GM18511 (cell line): ENCODE measurements around the gene P2RX4.

Experiments used
- ATAC-seq: cut with Tn5 transposase; IDR thresholded peaks from one replicate; pipeline ENCODE4 v1.9.1; 2021; ENCODE audit warnings: mild to moderate bottlenecking, moderate library complexity; ENCODE audit not compliant: unreplicated experiment

P2RX4 gene

DNA sequence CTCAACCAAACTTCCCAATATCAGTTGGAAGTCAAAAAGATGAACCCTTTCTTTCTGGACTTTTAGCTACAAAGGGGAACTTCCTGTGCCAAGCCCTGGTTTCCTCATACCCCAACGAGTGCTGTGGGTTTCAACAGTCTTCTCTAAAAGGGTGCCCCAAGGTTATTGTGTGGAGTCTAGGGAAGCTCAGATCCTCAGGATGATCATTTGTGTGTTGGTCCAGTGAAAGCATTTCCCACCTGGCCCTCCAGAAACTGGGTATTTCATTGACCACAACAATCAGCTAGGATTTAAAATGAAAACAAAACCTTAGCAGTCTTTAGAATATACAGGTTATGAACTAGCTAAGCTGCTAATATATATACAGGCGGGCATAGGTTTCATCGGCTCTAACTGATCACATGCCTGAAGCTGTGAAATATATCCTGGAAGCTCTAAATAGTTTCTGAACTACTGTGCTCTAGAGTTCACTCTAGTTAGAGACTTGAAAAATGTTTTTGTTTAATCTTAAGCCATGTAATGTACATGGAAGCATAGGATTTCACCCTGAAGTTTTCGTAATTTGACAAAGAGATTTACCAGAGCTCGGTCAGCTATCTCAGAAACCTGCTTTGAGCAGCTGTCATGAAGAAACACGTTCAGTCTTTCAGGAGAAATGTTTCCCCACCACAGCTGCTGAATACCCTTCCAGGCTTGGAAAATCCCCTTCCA lies 29.6 kb downstream of the P2RX4 start:
- no peak for ATAC-seq

DNA sequence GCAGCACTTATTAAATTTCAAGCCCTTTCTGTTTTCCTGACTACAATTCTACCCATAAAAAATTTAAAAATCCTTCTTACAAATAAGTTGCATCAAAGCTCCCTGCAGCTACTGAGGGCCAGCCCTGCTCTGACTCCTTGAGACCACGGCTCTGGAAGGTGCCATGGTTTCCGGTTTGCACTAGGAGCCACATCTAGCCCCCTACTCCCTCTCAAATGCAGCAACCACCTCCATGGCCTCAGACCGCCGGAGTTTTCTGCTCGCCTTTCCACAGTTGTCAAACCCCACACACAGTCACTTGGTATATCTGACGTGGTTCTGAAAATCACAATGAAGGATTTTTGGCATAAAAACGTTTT lies 30.1 kb downstream of the P2RX4 start:
- ATAC-seq = no peak

DNA sequence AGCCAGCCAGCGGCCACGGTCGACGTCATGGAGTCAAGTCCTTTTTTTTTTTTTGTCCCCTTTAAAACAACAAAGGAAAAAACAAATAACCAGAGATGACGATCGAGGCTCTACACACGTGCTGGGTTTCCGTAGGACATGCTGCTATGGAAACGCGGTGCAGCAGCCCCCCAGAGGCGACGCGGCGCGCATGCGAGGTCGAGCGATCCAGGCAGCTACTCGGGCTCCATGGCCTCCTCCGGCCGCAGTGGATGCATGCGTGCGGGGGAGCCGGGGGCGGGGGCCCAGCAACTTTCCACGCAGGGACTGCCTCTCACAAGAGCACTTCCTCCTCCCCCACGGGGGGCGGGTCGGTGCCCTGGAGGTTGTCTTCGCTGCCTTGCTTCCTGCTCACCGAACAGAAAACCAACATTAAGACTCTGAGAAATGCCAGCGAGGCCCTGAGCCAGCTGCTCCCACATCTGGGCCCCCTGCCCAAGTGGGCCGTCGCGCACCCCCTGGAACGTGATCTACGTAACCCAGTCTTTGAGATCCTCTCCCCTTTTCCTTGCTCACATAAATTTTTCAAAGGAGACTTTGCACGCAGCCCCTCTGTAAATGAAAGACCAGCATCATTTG lies 30.7 kb downstream of the P2RX4 start:
- ATAC-seq = no peak

DNA sequence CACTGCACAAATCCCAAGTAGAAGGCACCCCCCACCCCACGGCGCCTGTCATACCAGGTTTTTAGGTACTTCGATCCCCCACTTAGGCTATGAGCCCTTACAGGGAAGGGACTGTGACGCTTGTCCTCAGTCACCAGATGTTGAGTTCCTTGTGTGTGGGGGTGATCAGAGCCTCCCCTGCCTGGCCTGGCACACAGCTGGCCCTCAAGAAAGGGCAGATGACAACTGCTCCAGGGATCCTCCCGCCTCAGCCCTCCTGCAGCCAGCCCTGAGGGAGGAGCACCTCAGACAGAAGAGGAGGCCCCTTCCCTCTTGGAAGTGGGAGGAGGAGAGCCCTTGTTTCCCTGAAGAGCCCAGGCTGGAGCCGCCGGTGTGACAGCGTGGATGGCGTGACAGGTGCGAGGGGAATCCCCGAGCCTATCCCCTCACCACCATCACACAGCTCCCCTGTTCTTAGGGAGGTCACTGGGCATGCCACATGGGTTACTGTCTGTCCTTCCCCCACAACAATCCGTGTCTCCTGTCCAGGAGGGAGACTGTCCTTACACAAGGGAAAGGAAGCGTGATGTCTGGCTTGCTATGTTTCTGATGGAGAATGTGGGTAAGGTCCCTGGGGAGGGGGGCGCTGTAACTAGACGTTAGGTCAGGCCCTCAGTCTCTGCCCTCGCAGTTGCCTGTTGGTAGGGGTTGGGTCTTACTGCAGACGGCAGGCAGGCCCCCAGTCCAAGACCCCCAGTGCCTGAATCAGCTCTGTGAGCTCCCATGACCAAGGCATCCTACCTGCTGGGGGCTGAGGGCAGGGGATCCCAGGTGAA lies 31.4 kb downstream of the P2RX4 start:
- ATAC-seq = no peak

DNA sequence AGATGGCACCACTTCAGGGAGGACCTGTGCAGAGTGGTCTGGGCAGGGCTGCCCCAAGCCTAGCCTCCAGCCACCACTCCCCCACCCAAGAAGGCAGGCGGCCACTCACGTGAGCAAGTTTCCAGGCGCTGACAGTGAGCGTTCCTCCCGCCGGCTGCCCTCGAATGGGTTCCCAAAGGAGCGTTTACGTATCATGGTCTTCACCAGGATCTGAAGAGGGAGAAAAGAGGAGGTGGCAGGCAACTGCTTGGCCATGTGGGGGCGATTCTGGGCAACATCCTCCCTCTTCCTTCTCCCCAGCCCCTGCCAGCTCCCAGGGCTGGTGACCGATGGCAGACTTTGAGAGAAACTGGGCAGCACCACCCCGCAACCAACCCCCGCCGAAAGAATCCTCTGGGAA lies 35.1 kb downstream of the P2RX4 start:
- no peak for ATAC-seq

DNA sequence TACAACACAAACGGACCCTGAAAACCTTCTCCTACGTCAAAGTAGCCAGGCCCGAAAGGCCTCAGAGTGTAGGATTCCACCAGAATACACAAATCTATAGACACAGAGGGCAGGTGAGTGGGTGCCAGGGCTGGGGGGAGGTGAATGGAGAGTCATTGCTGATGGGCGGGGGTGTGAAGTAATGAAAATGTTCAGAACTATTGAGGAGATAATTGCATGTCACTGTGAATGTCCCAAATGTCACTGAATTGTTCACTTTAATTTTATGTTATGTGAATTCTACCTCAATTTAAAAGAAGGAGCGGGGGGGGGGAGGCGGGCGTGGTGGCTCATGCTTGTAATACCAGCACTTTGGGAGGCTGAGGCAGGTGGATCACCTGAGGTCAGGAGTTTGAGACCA lies 36.0 kb downstream of the P2RX4 start:
- ATAC-seq = no peak

DNA sequence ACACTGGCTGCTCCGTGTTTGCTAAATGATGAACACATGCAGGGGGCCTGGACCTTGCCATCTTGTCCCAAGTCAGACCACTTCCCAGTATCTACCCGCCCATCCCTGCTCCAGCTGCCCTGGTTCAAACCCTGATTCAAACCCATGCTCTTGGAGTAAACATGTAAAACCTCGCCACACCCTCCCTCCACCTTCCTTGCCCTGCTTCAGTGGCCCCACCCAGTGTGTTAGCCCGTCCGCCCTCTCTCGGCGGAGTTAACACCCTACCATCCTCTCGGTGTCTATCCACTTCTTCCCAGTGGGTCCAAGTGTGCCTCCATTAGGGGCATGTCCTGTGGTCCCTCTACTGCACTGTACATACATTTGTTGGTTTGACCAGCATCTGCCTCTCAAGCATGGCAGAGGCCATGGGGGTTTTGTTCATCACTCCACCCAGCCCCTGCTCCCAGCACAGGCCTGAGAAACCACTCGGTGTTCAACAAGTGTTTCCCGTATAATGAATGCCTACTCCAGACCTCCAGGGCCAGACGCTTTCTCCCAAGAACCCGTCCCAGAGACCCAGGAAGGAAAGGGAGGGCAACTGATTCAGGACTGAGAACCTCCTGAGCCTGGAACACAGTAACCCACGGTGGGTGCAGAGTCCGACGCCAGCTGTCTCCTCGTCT lies 37.1 kb downstream of the P2RX4 start:
- ATAC-seq = no peak

DNA sequence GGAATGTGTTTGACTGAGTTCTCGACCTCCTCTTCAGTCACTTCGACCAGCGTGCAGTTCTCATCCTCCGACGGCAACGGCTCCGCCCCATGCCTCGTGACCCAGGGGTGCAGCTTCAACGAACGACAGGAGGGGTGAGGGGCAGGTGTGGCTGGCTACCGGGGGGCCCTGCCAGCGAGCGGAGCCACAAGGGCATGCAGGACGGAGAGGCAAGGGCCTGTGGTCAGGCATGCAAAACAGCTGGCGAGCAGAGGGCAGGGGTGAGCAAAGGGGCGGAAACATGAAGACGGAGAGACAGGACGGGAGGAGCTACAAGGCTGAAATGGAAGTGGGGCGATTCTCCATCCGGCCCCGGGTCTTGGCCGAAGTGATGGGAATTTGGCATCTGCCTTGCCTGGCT lies 38.7 kb downstream of the P2RX4 start:
- ATAC-seq = peak; percentile 93

DNA sequence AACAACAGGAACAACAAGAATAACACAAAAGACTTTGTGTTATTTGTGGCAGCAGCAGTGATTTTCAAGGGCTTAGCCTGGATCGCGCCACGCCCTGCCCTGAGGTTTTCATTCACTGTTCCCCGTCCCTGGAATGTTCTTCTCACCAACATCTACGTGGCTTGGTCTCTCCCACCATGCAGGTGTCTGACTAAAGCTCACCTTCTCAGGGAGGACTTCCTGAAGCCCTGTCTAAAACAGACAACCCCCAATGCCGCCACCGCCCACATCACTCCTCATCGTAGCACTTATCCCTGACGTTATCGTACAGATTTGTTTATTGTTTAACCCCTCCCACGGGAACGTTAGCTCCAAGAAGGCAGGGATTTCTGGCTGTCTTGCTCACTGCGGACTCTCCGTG lies 40.4 kb downstream of the P2RX4 start:
- no peak for ATAC-seq

DNA sequence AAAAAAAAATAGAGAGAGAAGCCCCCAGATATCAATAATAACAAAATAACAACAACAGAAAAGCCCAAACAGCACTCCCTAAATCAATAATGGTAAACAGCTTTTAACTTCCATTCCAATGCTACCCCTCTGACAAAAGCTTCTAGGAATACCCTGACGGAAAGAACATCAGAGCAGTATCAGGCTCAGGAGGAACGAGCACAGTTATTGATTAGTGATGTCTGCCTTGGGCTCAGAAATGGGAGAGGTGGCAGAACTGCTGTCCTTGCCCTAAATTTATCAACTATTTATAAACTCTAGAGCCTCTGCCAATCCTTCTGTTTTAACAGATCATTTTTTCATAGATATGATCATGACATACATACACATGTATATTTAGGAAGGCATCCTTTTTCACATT lies 41.9 kb downstream of the P2RX4 start:
- ATAC-seq = no peak

DNA sequence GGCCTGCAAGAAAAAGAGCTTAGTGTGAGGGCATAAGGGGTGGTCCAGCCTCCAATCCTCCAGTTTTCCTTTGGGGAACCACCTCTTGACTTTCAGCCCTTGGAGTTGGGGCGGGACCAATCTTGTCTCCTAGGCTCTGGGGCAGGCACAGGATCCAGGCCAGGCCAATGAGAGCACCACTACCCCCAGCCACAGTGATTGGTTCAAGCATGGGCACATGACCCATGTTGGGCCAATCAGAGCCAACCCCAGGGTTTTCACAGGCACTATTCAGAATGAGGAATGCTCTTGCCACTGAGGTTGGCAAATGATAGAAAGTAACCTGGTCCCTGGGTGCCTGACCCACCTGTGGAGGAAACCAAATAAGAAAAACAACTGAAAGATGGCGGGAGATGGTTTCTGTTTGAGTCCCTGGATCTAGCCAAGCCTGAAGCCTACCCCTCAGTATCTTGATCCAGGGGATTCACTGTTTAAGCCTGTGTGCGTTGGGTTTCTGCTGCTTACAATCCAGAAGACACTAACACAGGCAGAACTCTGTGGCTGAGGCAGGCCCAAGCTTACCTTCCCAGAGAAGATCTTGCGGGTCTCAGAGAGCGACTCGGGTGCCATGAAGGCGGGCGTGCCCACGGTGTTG lies 42.9 kb downstream of the P2RX4 start:
- ATAC-seq = no peak

DNA sequence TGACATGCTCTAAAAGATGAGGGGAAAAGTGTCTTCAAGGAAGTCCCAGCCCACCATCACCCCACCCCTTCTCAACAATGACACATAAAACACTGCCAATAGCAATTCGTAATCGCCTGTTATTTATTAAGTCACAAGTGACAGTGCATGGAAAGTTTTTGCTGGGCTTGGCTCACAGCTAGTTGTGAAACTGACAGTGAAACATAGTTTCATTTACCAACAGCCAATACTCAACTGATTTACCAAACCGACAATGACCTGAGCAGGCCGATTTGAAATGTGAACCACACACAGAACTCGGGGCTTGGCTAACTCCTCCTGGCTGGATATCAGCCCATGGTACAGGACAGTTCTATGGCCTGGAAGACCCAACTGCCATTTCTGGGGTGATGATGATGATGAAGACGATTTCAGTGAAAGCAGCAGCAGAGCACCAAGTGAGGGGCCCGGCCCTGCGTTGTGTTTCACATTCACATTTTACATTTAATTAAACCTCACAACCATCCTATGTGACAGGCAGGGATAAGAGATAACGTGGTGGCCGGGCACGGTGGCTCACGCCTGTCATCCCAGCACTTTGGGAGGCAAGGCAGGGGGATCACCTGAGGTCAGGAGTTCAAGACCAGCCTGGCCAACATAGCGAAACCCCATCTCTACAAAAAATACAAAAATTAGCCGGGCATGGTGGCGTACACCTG lies 43.9 kb downstream of the P2RX4 start:
- no peak for ATAC-seq

DNA sequence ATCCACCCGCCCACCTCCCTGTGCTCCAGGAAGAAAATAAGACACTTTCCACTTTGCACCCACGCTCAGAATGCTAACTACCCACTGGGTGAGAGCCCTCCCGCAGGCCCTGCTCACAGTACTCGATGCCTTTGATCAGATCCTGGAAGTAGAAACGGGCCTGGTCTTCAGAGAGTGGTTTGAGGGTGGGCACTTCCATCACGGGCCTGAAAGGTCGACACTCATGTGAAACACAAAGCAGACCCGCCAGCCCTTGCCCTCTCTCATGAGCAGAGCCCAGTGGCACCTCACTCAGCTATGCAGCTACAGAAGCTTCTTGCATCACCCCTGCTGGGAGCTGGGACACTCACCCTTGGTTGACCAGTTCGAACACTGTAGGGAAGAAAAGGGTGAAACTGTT lies 45.5 kb downstream of the P2RX4 start:
- ATAC-seq = no peak

DNA sequence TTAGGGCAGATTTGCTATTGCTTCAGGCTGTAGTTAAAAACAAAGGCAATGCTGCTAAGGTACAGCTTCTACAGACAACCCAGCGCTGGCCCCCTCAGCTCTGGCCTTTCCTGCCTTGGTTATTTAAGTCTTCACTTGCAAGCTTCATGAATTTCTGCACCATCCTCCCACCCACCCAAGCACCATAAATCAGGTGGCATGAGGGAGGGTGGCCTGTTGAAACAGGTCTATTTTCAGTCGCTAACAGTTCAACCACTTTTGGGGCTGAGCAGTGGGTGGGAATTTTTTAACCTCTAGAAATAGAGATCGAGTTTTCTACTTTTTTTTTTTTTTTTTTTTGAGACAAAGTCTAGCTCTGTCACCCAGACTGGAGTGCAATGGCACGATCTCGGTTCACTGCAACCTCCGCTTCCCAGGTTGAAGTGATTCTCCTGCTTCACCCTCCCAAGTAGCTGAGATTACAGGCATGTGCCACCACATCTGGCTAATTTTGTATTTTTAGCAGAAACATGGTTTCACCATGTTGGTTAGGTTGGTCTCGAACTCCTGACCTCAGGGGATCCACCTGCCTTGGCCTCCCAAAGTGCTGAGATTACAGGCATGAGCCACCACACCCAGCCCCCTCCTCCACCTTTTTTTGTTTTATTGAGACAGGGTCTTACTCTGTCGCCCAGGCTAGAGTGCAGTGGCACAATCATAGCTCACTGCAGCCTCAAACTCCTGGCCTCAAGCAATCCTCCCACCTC lies 47.9 kb downstream of the P2RX4 start:
- peak; percentile 43 for ATAC-seq

DNA sequence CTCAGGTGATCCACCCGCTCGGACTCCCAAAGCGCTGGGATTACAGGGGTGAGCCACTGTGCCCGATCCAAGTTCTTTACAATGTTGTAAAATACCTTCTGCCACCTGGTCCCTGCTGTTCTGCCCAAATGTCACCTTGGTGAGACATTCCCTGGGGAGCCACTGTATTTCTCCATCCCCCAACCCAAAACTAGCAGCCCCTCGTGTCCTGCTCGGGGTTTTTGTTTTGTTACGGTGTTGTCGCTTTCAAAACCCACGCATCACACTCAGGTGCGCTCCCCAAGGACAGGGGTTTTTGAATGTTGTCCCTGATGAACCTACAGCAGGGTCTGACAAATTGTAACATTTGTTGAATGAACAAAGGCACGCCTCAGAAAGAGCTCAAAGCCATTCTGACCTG lies 49.1 kb downstream of the P2RX4 start:
- ATAC-seq = no peak

DNA sequence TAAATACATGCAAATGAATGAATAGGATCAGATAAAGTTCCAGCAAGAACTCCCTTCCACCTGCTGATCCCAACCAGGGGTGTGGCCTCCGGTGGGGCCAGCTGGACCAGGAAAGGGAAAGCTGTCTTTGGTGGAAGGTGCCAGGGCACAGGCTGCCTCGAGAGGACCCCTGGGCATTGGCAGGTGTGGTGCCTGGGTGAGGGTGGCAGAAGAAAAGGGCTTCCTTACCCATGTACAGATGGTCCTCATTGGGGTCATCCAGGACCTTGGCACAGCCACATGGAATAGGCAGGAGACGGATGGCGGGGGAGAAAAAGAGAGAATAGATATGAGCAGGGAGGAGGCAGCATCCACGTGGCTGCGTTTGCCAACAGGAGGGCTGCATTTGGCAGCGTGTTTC lies 50.2 kb downstream of the P2RX4 start:
- ATAC-seq = no peak

DNA sequence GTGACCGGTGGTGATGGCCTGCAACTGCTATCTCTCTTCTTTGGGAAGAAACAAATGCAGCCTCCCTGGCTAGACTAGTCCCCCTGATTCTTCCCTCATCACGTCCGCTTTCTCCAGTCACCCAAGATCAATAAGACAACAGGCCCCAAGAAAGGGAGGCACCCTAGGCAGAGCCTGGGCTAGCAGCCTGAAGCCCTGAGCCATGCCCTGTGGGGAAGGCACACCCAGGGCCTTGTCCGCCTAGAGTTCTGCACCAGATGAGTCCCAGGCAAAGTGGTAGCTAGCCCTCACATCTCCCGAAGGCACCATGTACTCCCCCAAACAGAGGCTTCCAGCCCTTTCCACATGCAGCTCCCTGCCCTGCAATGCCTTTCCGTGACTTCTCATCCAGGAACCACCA lies 51.5 kb downstream of the P2RX4 start:
- ATAC-seq = no peak

DNA sequence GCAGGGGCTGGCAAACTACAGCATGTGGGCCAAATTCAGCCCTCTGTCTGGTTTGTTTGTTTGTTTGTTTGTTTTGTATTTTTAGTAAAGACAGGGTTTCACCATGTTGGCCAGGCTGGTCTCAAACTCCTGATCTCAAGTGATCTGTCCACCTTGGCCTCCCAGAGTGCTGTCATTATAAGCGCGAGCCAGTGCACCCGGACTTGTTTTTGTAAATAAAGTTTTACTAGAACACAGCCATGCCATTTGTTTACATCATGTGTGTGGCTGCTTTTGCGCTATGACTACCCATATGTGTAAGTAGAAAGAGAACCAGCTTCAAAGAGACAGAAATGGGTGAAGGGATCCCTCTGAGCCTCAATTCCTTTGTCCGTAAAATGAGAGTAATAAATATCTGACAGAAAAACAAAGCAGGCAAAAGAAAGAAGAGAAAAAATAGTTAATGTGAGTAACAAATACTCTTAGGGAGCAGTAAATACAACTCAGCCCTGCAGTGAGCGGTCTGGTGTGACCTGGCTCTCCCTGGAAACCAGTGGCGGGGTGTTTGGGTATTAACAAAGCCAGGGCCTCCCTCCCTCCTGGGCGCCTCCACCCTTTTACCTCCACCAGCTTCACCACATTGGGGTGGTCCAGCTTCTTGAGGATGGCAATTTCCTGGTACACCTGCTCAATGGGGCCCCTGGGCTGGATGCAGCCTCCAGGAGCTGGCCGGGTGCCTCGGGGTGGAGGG lies 53.4 kb downstream of the P2RX4 start:
- no peak for ATAC-seq

DNA sequence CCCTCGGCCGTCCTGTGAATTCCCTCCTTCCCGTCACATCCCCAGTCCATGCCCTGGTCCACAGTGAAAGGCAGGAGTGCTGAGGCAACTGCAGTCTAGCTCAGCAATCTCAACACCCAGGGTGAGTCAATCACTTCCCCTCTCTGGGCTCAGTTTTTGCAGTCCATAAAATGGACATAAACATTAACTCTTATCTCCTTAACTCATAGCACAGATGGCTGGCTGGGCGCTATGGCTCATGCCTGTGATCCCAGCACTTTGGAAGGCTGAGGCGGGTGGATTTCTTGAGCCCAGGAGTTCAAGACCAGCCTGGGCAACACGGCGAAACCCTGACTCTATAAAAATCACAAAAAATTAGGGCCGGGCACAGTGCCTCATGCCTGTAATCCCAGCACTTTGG lies 54.2 kb downstream of the P2RX4 start:
- ATAC-seq = no peak
